BE2C (cell line): ENCODE results near the gene AKAP6.

Experiments
- DNase-seq: peaks from one replicate; pipeline ENCODE4 v3.0.0-alpha.2; 2020
- H3K27me3 ChIP-seq: fragments of 250-450 bp; sonication (Bioruptor Pico); 2 replicates; pipeline ENCODE4 v1.5.1; 2020; ENCODE audit warnings: mild to moderate bottlenecking
- H3K36me3 ChIP-seq: fragments of 250-450 bp; sonication (Bioruptor Pico); 2 replicates; pipeline ENCODE4 v1.5.1; 2020; ENCODE audit warnings: mild to moderate bottlenecking
- H3K4me1 ChIP-seq: fragments of 250-450 bp; sonication (Bioruptor Pico); 2 replicates; pipeline ENCODE4 v1.5.1; 2020
- H3K4me3 ChIP-seq: 2 replicates; pipeline ENCODE4 v1.5.1; 2011; ENCODE audit warnings: low read depth, low read length
- H3K9me3 ChIP-seq: fragments of 250-450 bp; sonication (Bioruptor Pico); 2 replicates; pipeline ENCODE4 v1.5.1; 2020
- CTCF ChIP-seq: IDR thresholded peaks from 2 replicates; pipeline ENCODE4 v1.5.1; 2012; ENCODE audit warnings: mild to moderate bottlenecking, low read depth, low read length

The AKAP6 gene

GRCh38 chr14:32761381-32761968, 432.4 kb downstream of the AKAP6 start:
- no peak for TF ChIP-seq CTCF
- H3K9me3 ChIP-seq: no peaks in the 10 kb centered on the region
- DNase-seq: no peak
- H3K4me3 ChIP-seq: no peak overlapping the region
- H3K27me3 ChIP-seq: no peaks in the 10 kb centered on the region
- H3K36me3 ChIP-seq: no peaks in the 10 kb centered on the region
- no peaks in the 10 kb centered on the region for H3K4me1 ChIP-seq

GRCh38 chr14:32762886-32763285, 433.8 kb downstream of the AKAP6 start:
- DNase-seq: no peak
- H3K4me1 ChIP-seq: no peaks in the 10 kb centered on the region

GRCh38 chr14:32763673-32764072, 434.6 kb downstream of the AKAP6 start:
- Histone ChIP-seq H3K27me3 (no peaks in the 10 kb centered on the region), H3K4me3 (no peak overlapping the region), H3K9me3 (no peaks in the 10 kb centered on the region), H3K36me3 (no peaks in the 10 kb centered on the region), H3K4me1 (no peaks in the 10 kb centered on the region)
- no peak for DNase-seq
- no peak for TF ChIP-seq CTCF

More at GRCh38 chr14:32762886-32763285, 433.8 kb downstream of the AKAP6 start:
- H3K36me3 ChIP-seq: no peaks in the 10 kb centered on the region
- no peak overlapping the region for H3K4me3 ChIP-seq
- TF ChIP-seq CTCF: no peak
- no peaks in the 10 kb centered on the region for H3K27me3 ChIP-seq
- H3K9me3 ChIP-seq: no peaks in the 10 kb centered on the region

- no peak for DNase-seq
- no peaks in the 10 kb centered on the region for H3K4me1 ChIP-seq
- no peaks in the 10 kb centered on the region for H3K27me3 ChIP-seq
- TF ChIP-seq CTCF: no peak
- no peaks in the 10 kb centered on the region for H3K9me3 ChIP-seq
- H3K36me3 ChIP-seq: no peaks in the 10 kb centered on the region
- H3K4me3 ChIP-seq: no peak overlapping the region
These were observed 435.0 kb downstream of the AKAP6 start for GRCh38 chr14:32764131-32764530.

- H3K4me3 ChIP-seq: no peak overlapping the region
- no peak for DNase-seq
- H3K9me3 ChIP-seq: no peaks in the 10 kb centered on the region
- H3K36me3 ChIP-seq: no peaks in the 10 kb centered on the region
- no peaks in the 10 kb centered on the region for H3K27me3 ChIP-seq
- TF ChIP-seq CTCF: no peak
- H3K4me1 ChIP-seq: no peaks in the 10 kb centered on the region
These were observed 441.3 kb downstream of the AKAP6 start for GRCh38 chr14:32770422-32770821.

GRCh38 chr14:32774214-32774613, 445.1 kb downstream of the AKAP6 start:
- Histone ChIP-seq H3K4me3 (no peak overlapping the region), H3K9me3 (no peaks in the 10 kb centered on the region), H3K27me3 (no peaks in the 10 kb centered on the region), H3K4me1 (no peaks in the 10 kb centered on the region), H3K36me3 (no peaks in the 10 kb centered on the region)
- no peak for TF ChIP-seq CTCF
- DNase-seq: no peak
